Measurements from ENCODE around the gene NEDD8.
"Not testable (repeated sequence)": the region's sequence is repeated elsewhere in the genome, so short reads cannot be mapped to it uniquely, and the experiment has no call there.

The NEDD8 gene

DNA sequence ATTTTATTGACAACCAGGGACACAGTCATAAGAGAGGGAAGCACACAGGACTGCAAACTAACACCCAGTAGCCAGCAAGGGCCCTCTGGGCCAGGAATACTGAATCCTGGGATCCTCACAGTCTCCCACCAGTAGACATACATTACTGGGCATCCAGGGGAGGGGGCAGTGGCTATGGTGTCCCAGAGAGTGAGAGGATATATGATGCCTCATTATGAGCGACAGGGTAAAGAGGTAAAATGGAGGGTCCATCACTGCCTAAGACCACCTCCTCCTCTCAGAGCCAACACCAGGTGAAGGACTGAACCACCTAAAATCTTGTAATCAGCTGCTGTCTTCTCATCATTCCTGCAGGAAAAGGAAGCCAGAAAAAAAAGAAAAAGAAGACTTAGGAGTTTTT is 15.3 kb downstream of the NEDD8 start:
- DNase-seq: not testable (repeated sequence)

DNA sequence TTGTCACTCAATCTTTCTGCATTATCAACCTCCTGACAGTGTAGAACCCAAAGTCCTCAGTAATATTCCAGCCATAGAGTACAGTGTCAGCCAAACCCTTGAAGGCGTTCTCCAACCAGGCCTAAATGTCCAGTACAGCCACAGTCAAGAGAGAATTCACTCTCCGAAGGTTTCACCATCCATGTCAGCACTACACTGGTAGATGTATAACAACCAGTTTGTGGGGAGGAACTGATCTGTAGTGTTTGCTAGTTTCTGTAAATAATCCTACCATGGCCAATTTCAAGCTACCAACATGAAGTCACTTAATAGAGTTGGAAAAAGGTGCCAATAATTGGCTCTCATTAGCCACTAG is 15.8 kb downstream of the NEDD8 start:
- DNase-seq: no peak

DNA sequence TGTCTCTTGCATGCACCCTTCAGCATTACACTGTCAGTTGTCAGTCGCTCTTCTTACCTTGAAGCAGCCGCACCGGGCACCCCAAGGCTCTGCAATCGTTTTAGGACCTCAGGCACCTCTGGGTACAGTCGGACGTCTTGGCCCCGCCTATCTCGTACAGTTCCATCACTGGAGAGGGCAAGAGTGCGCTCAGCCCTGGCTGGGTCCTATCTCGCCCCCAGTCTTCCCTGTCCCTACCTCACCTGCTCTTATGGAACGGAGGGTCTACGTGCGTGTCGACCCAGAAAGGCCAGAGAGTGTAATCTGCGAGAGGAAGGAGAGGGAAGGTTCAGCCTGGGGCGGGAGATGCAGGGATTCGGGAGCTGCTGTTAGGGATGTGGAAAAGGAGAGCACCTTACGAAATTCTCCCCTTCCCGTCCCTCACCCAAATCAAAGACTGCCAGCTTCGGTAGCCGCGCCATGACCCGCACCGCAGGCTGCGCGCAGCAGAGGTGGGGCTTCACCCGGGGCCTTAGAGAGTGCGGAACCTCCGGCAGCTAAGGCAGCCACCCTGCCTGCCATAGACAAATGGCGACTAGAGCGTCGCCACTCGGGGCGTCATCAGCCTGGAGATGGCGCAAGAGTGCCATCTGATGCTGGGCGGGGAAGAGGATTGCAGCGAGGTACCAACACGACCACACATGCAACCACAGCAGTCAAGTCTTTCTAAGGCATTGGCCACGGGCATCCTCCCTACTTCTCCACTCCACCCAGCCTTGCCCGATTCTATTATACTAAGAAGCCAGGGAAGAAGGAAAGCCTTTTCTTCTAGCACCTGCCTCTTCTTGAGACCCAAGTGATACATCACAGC is 16.4 kb downstream of the NEDD8 start, which contains the start of gene MDP1:
Gene MDP1, minus strand, starts transcription at position 572 of the 850 bp plus-strand sequence. Its CDS starts 111 bp downstream, at position 461.
- DNase-seq: peak; percentile 82

DNA sequence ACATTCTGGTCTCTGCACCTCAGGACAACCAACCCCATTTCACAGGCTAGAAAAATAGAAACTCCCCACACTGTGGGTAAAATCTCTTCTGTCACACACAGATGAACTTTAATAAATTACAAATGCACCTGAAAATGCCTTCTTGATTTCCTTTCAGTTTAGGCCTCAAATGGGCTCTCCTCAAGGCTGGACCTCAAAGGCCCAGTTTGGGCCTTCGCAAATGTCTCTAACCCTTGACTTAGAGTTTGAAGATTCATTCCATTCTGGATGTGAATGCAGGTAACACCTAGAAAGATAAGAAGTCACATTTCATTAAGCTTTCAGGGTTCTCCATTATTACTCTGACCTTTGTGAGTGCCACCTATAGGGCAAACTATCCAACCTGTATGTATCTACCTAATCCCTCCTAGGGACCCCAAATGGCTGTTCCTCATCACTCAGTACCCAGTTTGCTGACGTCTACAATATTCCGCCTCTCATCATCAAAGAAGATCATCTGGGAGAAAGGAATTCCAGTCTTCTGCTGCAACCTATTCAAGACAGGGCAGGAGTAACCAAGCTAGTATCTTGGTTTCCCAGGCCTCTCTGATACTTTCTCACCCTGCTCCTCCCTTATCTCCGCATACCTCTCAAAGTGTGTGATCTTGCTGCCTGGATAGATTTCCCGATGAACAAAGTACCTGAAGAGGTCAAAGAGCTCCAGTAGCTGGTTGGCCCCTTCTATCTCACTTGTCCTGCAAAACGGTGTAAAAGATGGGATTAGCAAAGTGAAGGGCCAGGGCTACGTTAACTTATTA is 18.1 kb downstream of the NEDD8 start:
- DNase-seq: no peak

DNA sequence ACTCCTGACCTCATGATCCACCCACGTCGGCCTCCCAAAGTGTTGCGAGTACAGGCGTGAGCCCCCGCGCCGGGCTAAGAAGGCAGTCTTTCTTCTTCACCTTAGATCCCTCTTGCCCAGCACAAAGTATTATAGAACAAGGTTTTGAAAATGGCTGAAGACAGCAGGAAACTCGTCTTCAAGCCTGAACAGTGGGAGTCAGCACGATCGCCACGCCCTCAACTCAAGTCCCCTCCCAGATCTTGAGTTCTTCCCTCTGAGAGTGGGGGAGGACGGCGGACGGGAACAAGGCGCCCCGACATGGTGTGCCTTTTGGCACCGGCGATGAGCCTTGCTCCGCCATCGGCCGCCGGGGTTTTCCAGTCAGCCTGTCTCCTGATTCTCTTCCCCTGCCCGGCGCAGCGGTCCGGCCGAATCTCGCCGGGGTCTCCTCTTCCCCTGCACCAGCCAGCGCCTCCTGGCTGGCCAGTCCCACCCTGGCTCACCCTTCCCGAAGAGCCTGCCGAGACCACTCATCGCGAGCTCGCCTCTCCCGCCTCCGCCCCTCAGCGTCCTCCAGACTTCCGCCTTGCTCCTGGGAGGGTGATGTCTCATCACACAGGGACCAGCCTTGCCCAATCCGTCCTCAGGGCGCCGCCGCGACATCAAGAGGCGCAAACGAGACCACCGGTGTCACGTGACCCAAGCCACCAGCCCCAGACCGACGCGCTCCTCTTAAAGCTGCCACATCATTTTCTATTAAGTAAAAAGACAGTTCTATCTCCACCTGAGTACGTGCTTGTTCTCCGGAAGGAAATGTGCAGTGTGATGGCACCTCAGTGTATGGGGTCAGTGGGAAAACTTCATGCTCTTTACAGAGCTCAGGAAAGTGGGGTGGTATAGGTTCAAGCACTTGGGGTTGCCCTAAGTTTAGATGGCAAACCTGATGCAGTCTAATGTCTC is 19.0 kb downstream of the NEDD8 start, which contains the start of gene CHMP4A:
Gene CHMP4A, minus strand, starts transcription at position 565 of the 942 bp plus-strand sequence. Its CDS starts 49 bp downstream, at position 516.
- DNase-seq: peak; percentile 94

DNA sequence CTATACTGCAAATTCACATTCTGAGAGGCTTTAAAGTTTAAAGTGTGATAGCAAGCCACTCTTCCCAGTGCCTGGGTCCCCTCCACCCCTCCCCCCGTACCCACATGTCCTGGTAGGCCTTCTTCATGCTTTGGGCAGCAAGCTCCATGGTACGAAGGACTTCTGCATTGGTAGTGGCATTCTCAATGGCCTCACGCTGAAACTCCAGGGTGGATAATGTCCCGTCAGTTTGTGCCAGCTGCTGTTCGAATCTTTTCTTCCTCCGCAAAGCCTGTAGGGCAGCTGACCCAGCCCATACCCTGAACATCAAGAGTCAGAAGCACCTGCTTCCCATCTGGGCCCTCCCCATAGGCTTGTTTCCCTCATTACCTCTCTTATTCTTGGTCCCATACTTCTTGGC is 20.9 kb downstream of the NEDD8 start:
- no peak for DNase-seq

DNA sequence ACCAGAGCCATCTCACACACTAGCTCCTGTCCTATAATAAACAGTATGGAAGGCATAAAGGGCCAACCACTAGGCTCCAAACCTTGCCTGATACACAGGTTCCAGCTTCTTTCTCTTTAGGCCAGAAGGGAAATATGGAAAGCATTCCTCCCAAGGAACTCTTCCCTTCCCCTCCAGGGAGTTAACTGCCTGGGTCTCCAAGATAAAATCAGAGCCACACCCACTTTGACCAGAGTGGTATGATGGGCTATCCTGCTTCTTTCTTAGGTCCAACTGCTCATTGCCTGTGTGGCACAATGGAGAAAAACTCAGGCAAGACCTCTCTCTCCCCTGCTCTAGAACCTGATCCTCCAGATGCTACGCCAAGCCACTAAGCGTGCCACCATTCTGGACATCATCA is 24.5 kb downstream of the NEDD8 start:
- no peak for DNase-seq

DNA sequence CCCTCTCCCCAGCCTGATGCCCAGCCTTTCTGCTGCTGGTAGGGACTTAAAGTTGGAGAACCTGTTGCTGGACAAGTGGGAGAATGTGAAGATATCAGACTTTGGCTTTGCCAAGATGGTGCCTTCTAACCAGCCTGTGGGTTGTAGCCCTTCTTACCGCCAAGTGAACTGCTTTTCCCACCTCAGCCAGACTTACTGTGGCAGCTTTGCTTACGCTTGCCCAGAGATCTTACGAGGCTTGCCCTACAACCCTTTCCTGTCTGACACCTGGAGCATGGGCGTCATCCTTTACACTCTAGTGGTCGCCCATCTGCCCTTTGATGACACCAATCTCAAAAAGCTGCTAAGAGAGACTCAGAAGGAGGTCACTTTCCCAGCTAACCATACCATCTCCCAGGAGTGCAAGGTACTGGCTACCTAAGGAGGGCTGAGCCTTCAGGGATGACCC is 25.0 kb downstream of the NEDD8 start:
- no peak for DNase-seq

DNA sequence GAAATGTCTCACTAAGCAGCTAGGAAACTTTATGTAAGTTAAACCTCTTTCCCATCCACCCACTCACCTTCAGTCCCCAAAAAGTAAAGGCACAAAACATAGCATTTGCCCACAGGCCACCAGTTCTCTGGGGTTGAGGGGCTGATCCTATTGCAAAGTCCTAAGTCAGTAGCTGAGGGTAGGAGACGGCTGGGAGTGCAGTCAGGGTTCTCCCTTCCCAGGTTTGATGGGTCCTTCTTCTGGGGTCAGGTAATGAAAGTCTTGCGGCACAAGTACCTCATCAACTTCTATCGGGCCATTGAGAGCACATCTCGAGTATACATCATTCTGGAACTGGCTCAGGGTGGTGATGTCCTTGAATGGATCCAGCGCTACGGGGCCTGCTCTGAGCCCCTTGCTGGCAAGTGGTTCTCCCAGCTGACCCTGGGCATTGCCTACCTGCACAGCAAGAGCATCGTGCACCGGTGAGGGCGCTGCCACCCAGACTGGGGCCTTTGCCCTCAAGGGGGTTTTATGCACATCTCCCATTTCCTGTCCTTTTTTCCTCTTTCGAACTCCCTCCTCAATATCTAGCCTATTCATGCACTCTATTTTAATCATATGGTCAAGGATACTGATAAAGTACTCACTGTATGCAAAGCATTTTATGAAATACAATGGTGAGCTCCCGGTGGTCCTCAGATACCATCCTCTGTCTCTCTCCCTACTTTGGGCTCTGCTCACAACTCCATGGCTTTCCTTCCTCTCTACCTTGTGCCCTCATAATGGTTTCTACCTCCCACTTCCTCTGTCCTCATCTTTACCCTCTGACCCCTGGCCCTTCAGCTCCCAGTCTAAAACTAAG is 25.7 kb downstream of the NEDD8 start:
- DNase-seq: no peak

DNA sequence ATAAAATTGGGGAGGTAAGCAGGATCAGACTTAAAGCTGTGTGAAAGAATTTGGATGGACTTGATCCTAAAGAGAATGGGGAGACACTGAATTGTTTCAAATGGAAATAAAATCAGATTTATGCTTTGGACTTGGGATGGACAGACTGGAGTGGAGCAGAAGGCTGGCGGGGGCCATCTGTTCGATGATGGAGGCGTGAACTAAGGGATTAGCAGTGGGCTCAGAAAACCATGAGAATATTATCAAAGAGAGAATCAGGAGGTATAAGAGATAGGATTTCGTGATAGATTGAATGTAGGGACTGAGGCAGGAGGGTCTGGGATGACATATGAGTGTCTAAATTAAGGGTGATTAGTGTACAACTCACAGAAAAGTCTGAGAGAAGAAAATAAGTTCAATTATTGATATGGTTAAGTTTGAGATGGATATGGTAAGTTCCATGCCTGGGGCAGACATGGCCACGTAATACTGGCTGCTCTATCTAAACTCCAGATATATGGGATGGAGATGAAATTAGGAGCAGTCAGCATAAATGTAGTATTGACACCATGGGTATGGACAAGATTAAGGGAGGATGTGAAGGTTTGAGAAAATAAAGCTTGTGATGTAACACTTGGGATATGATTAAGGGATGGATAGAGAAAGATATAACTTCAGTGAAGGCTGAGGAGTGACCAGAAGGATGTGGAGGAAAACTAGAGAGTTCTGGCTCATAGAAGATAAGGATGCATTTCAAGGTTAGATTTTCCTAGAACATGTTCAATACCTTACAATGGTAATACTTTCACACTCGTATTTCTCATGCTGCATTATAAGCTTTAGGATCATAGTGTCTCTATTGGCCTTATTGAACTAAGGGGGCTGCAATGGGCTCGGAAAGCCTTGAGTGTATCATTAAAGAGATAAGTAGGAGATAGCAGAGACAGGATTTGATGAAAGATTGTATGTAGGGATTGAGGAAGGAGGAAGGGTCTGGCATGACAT is 27.7 kb downstream of the NEDD8 start:
- DNase-seq: no peak

DNA sequence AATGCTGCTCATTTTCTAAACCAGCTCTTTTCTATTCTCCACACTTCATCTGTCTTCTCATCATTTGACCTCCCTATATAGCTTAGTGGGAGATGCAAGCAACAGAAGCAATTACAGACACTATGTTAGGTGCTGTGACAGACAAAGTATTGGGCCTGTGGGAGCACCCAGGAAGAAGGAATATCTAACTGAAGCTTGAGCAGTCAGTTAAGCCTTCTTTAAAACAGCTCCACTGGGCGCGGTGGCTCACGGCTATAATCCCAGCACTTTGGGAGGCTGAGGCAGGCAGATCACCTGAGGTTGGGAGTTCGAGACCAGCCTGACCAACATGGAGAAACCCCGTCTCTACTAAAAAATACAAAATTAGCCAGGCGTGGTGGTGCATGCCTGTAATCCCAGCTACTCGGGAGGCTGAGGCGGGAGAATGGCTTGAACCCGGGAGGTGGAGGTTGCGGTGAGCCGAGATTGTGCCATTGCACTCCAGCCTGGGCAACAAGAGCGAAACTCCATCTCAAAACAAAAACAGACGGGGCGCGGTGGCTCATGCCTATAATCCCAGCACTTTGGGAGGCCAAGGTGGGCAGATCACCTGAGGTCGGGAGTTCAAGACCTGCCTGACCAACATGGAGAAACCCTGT is 28.8 kb downstream of the NEDD8 start:
- DNase-seq: not testable (repeated sequence)

DNA sequence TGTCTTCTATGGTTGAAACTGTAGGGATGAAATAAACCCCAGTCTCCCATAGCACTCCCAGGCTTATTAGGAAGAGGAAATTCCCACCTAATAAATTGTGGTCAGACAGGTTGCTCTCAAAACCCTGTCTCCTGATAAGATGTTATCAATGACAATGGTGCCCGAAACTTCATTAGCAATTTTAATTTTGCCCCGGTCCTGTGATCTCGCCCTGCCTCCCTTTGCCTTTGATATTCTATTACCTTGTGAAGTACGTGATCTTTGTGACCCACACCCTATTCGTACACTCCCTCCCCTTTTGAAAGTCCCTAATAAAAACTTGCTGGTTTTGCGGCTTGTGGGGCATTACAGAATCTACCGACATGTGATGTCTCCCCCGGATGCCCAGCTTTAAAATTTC is 29.6 kb downstream of the NEDD8 start:
- DNase-seq: not testable (repeated sequence)

DNA sequence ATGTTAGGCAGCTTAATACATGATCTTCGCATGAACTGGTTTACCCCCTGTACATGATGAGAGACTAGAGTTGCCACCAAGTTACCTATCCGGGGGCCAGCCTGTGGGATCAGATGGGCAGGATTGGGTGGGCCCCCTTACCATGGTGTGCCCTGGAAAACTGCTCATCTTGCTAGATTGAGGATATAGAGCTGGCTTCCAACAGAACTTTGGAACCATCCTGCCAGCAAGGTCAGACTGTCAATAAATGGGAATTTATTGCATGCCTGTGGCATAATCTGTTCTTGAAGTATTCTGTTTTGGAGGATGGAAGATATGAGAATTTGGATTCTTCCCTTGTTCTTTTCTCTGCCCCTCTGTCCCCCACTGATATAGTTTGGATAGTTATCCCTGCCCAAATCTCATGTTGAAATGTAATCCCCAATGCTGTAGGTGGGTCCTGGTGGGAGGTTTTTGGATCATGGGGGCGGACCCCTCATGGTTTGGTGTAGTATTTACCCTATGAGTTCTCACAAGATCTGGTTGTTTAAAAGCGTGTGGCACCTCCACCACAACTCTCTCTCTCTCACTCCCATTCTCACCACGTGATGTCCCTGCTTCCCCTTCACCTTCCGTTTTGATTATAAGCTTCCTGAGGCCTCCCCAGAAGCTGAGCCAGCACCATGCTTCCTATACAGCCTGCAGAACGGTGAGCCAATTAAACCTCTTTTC is 33.2 kb downstream of the NEDD8 start:
- DNase-seq: no peak

DNA sequence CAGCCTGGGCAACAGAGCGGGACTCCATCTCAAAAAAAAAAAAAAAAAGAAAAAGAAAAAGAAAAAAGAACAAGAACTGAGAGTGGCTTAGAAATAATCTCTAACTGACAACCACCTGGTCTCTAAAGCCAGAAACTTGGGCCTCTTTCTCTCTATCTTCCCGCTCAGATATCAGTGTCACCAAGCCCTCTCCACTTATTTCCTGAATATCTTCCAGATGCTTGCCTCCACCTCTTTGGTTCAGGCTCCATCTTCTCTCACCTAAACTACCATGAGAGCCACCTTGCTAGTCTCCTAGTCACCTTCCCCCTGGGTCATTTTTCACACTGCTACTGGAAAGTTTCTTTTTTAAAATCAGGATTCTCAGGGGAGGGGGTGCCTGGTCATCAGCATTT is 35.1 kb downstream of the NEDD8 start:
- DNase-seq: no peak

DNA sequence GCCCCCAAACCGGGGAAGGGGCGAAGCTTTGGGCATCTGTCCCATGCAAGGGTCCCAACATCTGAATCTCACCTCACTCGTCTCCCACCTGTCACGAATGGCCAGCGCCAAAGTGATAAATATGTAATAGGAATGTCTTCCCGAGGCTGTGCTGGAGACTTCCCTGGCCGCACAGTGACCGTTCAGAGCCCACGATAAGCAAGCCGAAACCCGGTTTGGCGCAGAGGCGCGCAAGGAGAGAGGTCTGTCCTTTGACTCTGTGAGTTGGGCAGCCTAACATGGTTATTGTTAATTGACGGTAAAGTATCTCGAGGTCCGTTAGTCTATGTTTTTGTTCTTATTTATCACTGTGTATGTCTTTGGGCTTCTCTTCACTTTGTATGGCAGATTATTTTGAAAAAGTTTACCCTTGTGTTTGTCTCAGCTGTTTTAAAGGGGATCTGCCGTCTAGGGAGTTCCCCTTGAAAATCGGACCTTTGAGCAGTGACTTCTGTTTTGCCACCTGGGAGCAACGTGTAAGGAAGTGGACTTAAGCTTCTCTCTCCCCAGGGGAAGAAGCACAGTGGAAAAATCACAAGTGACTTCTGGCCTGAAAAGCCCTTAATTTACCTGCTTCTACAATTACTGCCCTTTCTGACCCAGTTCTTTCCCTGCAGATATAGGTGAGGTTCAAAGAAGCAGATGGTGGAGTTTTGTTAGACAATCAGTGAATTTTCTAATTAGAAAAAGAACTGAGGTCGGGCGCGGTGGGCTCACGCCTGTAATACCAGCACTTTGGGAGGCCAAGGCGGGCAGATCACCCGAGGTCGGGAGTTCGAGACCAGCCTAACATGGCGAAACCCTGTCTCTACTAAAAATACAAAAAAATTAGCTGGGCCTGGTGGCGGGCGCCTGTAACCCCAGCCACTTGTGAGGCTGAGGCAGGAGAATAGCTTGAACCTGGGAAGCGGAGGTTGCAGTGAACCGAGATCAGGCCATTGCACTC is 35.8 kb downstream of the NEDD8 start:
- DNase-seq: peak; percentile 61

DNA sequence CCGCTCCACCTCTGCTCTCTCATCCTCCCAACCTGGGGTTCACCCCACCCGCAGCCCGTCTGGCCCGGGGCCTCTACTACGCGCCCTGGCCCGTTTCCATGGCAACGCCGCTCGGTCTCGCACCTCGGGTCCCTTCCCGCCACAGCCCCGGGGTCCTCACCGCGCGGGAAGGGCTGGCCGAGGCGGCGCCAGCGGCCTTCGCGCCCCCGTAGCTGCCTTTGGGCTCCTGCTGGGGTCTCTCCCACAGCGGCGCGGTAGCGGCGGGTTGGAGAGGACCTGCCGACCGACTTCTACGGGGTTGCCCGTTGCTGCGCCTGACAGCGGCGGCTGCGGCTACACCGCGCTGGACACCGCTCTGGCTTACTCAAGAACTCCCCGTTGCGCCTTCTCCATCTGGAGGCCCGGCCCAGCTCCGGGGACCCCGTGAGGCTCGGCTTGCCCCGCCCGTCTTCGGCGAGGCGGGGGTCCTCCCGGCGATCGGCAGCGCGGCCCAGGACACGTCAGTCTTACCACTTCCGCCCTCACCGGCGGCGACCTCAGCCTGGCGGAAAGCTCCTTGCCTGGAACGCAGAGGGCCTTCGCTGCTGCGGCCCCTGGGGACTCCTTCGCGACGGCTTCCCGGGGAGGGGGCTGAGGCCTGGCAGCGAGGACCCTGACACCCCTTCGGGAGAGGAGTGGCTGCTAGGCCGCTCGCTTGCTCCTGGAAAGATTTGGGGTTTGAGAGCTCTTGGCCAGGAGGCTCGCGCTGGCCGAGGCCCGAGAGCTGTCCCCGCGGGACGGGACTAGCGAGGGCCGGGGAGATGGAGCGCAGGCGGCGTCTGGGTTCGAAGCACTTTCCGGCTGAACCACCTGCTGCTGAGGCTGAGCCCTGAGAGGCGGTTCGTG is 36.7 kb downstream of the NEDD8 start, which contains the start of gene TM9SF1:
Gene TM9SF1, minus strand, starts transcription at position 256 of the 885 bp plus-strand sequence. CDS start 422 bp downstream, outside the sequence.
- peak; percentile 72 for DNase-seq

DNA sequence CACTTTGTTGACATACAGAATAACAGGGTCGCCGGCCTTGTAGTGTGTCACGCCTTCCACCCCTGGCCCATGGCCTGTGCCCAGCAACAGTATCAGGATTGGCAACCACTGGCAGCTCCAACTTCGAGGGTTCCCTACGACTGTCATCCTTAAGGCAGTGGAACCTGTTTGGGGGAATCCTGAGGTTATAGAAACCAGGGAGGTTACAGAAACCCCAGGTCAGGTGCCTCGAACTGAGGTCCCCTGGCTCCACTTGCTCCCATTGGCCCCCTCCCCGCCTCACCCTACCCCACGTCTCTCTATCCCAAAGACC is 37.3 kb downstream of the NEDD8 start:
- no peak for DNase-seq

Data from GF-D8 (cell line).